ENCODE data around the gene RGS10. TPM values are rescaled to one million over a fixed set of nuclear protein-coding genes. Genes with fewer than 3 reads are reported as not detected.

Gene RGS10
- total RNA-seq, 1 experiment from 2014 or later, result 10.6 TPM

DNA sequence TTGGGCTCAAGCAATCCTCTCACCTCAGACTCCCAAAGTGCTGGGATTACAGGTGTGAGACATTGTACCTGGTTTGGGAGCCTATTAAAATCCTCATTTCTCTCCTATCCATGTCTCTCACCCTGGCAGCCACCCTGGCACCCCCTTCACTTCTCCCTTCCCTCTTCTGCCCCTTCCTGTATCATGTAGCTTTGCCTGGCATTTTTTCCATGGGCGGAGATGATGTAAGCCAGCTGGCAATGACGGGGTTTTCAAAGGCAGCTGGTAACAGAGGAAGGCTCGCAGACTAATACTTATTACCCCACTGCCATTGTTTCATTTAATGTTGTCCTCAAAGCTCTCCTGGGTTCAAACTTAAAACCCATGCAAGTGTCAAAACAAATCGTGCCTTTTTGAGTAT, 61.9 kb downstream of the RGS10 start:
- Histone ChIP-seq H2BK12ac (ENCODE audit: insufficient read length, low read depth, low read length) (no peak overlapping the region), H2BK20ac (ENCODE audit: low read depth, low read length, poor library complexity, severe bottlenecking) (no peak overlapping the region), H3K79me1 (ENCODE audit: insufficient read depth, low read depth, low read length, poor library complexity, severe bottlenecking) (no peaks in the 10 kb centered on the region), H3K4me2 (ENCODE audit: insufficient read depth, insufficient read length, low read length) (no peak overlapping the region), H4K91ac (ENCODE audit: insufficient read length, low read depth, low read length) (no peak overlapping the region), H2BK15ac (ENCODE audit: low read depth, low read length) (no peak overlapping the region), H3K27me3 (ENCODE audit: insufficient read depth, low read length) (peaks cover 46% of the 10 kb centered on the region), H3K27ac (ENCODE audit: insufficient read length, low read depth, low read length) (no peak overlapping the region), H2AFZ (ENCODE audit: low read length) (no peak overlapping the region), H3K4me1 (ENCODE audit: insufficient read depth, low read length) (no peaks in the 10 kb centered on the region; the same call in 1 of the 2 replicates), H2BK5ac (ENCODE audit: insufficient read length, low read length) (no peak overlapping the region), H3K79me2 (ENCODE audit: insufficient read depth, low read length) (no peaks in the 10 kb centered on the region), H3K9me3 (ENCODE audit: control insufficient read depth, low read depth, low read length) (no peaks in the 10 kb centered on the region), H3T11ph (ENCODE audit: low read length) (no peak overlapping the region), H2AK5ac (ENCODE audit: insufficient read length, low read length) (no peak overlapping the region), H2BK120ac (ENCODE audit: low read depth, low read length, poor library complexity, severe bottlenecking) (no peak overlapping the region), H3K23me2 (ENCODE audit: insufficient read length, low read depth, low read length, poor library complexity, severe bottlenecking) (no peaks in the 10 kb centered on the region), H3K56ac (ENCODE audit: insufficient read length, low read depth, low read length) (no peak overlapping the region), H3K14ac (ENCODE audit: insufficient read depth, low read length) (no peak overlapping the region), H4K20me1 (ENCODE audit: control insufficient read depth, insufficient read depth, insufficient read length) (no peaks in the 10 kb centered on the region), H3K18ac (ENCODE audit: insufficient read length, low read depth, low read length) (no peak overlapping the region), H4K8ac (replicated peaks; ENCODE audit: insufficient read length, low read depth, low read length) (no peak overlapping the region), H3K23ac (ENCODE audit: insufficient read length, low read depth, low read length) (no peak overlapping the region), H4K5ac (ENCODE audit: insufficient read length, low read depth, low read length) (no peak overlapping the region), H3K9ac (ENCODE audit: extremely low read depth, insufficient read length, low read length) (no peak overlapping the region), H3K4ac (ENCODE audit: low read depth, low read length) (no peak overlapping the region)
- Mint-ChIP-seq H3K4me3 (no peak overlapping the region), H3K27ac (no peak overlapping the region; a peak in 1 of 7 replicates), H3K9me3 (no peaks in the 10 kb centered on the region), H3K27me3 (ENCODE audit: low read depth) (peaks cover 95% of the 10 kb centered on the region), H3K4me1 (peaks cover 10 to 24% of the 10 kb centered on the region in 2 experiments), H3K36me3 (ENCODE audit: insufficient read depth in 1 of 3, low read depth in 3 of 3) (no peaks in the 10 kb centered on the region)
- TF ChIP-seq, protein P1, sequence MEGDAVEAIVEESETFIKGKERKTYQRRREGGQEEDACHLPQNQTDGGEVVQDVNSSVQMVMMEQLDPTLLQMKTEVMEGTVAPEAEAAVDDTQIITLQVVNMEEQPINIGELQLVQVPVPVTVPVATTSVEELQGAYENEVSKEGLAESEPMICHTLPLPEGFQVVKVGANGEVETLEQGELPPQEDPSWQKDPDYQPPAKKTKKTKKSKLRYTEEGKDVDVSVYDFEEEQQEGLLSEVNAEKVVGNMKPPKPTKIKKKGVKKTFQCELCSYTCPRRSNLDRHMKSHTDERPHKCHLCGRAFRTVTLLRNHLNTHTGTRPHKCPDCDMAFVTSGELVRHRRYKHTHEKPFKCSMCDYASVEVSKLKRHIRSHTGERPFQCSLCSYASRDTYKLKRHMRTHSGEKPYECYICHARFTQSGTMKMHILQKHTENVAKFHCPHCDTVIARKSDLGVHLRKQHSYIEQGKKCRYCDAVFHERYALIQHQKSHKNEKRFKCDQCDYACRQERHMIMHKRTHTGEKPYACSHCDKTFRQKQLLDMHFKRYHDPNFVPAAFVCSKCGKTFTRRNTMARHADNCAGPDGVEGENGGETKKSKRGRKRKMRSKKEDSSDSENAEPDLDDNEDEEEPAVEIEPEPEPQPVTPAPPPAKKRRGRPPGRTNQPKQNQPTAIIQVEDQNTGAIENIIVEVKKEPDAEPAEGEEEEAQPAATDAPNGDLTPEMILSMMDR (conservative IDR thresholded peaks at IDR 0.05), result no peak
- WGBS (ENCODE audit: extremely low coverage, insufficient read length, low lambda C conversion rate), result no CpG with 5 or more reads among the region's 4 CpGs
- DNase-seq, result no peak
